Mammary epithelial cell (primary cell): Measurements from ENCODE around the gene OVOL3.

Experiments
- CTCF ChIP-seq, 2 donors: IDR thresholded peaks in 1 of 2; conservative IDR thresholded peaks in 1 of 2; 2 replicates each; pipeline ENCODE4 v1.5.1; 2011 to 2012; ENCODE audit warnings: inconsistent platforms in 2 of 2, low read length in 2 of 2, mild to moderate bottlenecking in 2 of 2, control low read depth in 1 of 2, low read depth in 1 of 2; ENCODE audit not compliant: insufficient read depth in 1 of 2; ENCODE audit errors: extremely low read depth in 1 of 2
- EZH2 ChIP-seq: IDR thresholded peaks from 2 replicates; pipeline ENCODE4 v1.6.1; 2012; ENCODE audit warnings: low read length, inconsistent platforms, borderline replicate concordance

- TF ChIP-seq CTCF (conservative IDR thresholded peaks at IDR 0.05 in 1 of 2, IDR thresholded peaks at IDR 0.05 in 1 of 2; ENCODE audit: extremely low read depth in 1 of 2, insufficient read depth in 1 of 2, low read depth in 1 of 2, low read length in 2 of 2) (no peak), EZH2 (no peak)
These were observed 39.6 kb downstream of the OVOL3 start for GRCh38 chr19:36150586-36150985.
